Kidney (tissue), 14 donors: Measurements from ENCODE around the gene RPS6KA3. TPM values are rescaled to one million over a fixed set of nuclear protein-coding genes. Genes with fewer than 3 reads are reported as not detected.

ENCODE experiments used
- DNase-seq, 5 donors: peaks; one replicate each; pipeline ENCODE4 v3.0.0-alpha.2; 2013 to 2020
- FAIRE-seq: peaks from 2 replicates; lab custom pipeline; 2012; peaks lifted over from hg19 to GRCh38; lab: Jason Lieb, UNC
- H3K27ac ChIP-seq, 2 donors: one replicate each; pipeline ENCODE4 v1.7.0; 2013; ENCODE audit warnings: low read depth in 2 of 2, low read length in 2 of 2, inconsistent platforms in 1 of 2
- H3K27me3 ChIP-seq: one replicate; pipeline ENCODE4 v1.7.1; 2013; ENCODE audit warnings: low read length, inconsistent platforms; ENCODE audit not compliant: control insufficient read depth, insufficient read depth
- H3K36me3 ChIP-seq, 3 donors: one replicate each; pipeline versions ENCODE4 v1.7.0 to v1.7.1; 2013; ENCODE audit warnings: low read length in 3 of 3, control low read depth in 1 of 3, inconsistent platforms in 1 of 3; ENCODE audit not compliant: insufficient read depth in 3 of 3, control insufficient read depth in 2 of 3
- H3K4me1 ChIP-seq, 3 donors: one replicate each; pipeline versions ENCODE4 v1.7.0 to v1.7.1; 2013; ENCODE audit warnings: low read length in 3 of 3, inconsistent platforms in 1 of 3, low read depth in 1 of 3; ENCODE audit not compliant: control insufficient read depth in 2 of 3, insufficient read depth in 2 of 3
- H3K4me3 ChIP-seq, 3 donors: one replicate each; pipeline versions ENCODE4 v1.7.0 to v1.8.1; 2013; ENCODE audit warnings: low read length in 3 of 3, control low read depth in 1 of 3, inconsistent platforms in 1 of 3
- H3K9ac ChIP-seq, 3 donors: one replicate each; pipeline versions ENCODE4 v1.7.0 to v1.7.1; 2013; ENCODE audit warnings: low read length in 3 of 3, control low read depth in 1 of 3, inconsistent platforms in 1 of 3
- H3K9me3 ChIP-seq, 3 donors: one replicate each; pipeline versions ENCODE4 v1.7.0 to v1.7.1; 2013; ENCODE audit warnings: low read length in 3 of 3, control low read depth in 1 of 3, inconsistent platforms in 1 of 3; ENCODE audit not compliant: control insufficient read depth in 2 of 3, insufficient read depth in 1 of 3
- CTCF ChIP-seq: IDR thresholded peaks from 3 replicates; pipeline ENCODE4 v1.5.1; 2012; ENCODE audit warnings: mild to moderate bottlenecking, moderate library complexity, borderline replicate concordance; ENCODE audit not compliant: insufficient read depth; ENCODE audit errors: extremely low read depth
- intact Hi-C: fragments of 100-400 bp; cut with DNase I; formaldehyde crosslinking; loops from one replicate; pipeline ENCODE4 v1.11.1; 2022
- polyA plus RNA-seq: library from polyadenylated mRNA; stranded (reverse); fragments of 350-450 nt; fragmentation: Illumina TruSeq; extraction: RNeasy Lipid Tissue Mini Kit (QIAGEN cat#74804); gene quantifications from one replicate; pipeline ENCODE4 v1.2.3, GENCODE V29; 2014; ENCODE audit warnings: low read depth, low replicate concordance; ENCODE audit not compliant: insufficient read depth
- total RNA-seq: library from RNA; stranded (reverse); fragmentation: NEBNext Ultra II Directional; extraction: Animal tissue kit (Norgen Biotek cat#: 25700); gene quantifications from one replicate; pipeline ENCODE4 v1.2.1, GENCODE V29; 2021
- donor health status: control.
- donor health status: control.
- donor health status: control.
- donor health status: control.
- donor health status: control.
- donor health status: DM: yes; HTN: yes; CAD: no.
- donor health status: Normal renal cell carcinoma (clear cell type).

Gene RPS6KA3
- total and polyA plus RNA-seq, 2 donors from 2014 or later = 9.9 to 42.8 TPM

- peaks cover 6% of the 10 kb centered on the region for H3K27me3 ChIP-seq
- H3K27ac ChIP-seq = no peak overlapping the region
- no peaks in the 10 kb centered on the region for H3K9me3 ChIP-seq
- H3K9ac ChIP-seq = no peak overlapping the region
- TF ChIP-seq CTCF = no peak
- no peak overlapping the region for H3K4me3 ChIP-seq
- no peak for FAIRE-seq
- intact Hi-C loops = no loop called here
- no peaks in the 10 kb centered on the region for H3K4me1 ChIP-seq
- H3K36me3 ChIP-seq = peaks cover 0 to 2% (median 0%) of the 10 kb centered on the region in 3 donors
- no peak for DNase-seq
Measured at GRCh38 chrX:20197641-20198210, 69.0 kb downstream of the RPS6KA3 start.

- Histone ChIP-seq H3K4me3 (no peak overlapping the region), H3K27ac (no peak overlapping the region), H3K36me3 (no peaks in the 10 kb centered on the region), H3K4me1 (no peaks in the 10 kb centered on the region), H3K27me3 (no peaks in the 10 kb centered on the region), H3K9ac (no peak overlapping the region), H3K9me3 (no peaks in the 10 kb centered on the region)
- FAIRE-seq (no peak), DNase-seq (no peak)
- no peak for TF ChIP-seq CTCF
- intact Hi-C loops = no loop called here
Measured at GRCh38 chrX:20189171-20189570, 77.5 kb downstream of the RPS6KA3 start.

- no peak for FAIRE-seq
- Histone ChIP-seq H3K4me1 (no peaks in the 10 kb centered on the region), H3K9ac (no peak overlapping the region), H3K27ac (no peak overlapping the region), H3K4me3 (no peak overlapping the region), H3K9me3 (no peaks in the 10 kb centered on the region), H3K36me3 (no peaks in the 10 kb centered on the region), H3K27me3 (peaks cover 5% of the 10 kb centered on the region)
- TF ChIP-seq CTCF = no peak
- no peak for DNase-seq
- intact Hi-C loops = no loop called here
Measured at GRCh38 chrX:20181598-20182329, 84.9 kb downstream of the RPS6KA3 start.
